GM19463 (cell line): Measurements from ENCODE around the gene LRRC23.
"Not testable (repeated sequence)": the region's sequence is repeated elsewhere in the genome, so short reads cannot be mapped to it uniquely, and the experiment has no call there.

Experiments
- ATAC-seq: cut with Tn5 transposase; IDR thresholded peaks from one replicate; pipeline ENCODE4 v1.9.1; 2021; ENCODE audit warnings: mild to moderate bottlenecking, moderate library complexity; ENCODE audit not compliant: unreplicated experiment

The LRRC23 gene

GRCh38 chr12:6872073-6873048 is 32.3 kb upstream of the LRRC23 start:
- no peak for ATAC-seq

GRCh38 chr12:6873094-6874014 is 31.3 kb upstream of the LRRC23 start, which contains the start of gene SPSB2:
SPSB2 (minus strand) TSS chr12:6873303; CDS start chr12:6872901, 402 bp downstream.
- ATAC-seq: peak; percentile 77

- ATAC-seq: not testable (repeated sequence)
Observed at GRCh38 chr12:6874015-6874368, 30.6 kb upstream of the LRRC23 start.

- not testable (repeated sequence) for ATAC-seq
Observed at GRCh38 chr12:6879824-6880223, 24.8 kb upstream of the LRRC23 start.

GRCh38 chr12:6883252-6883651 is 21.4 kb upstream of the LRRC23 start:
- no peak for ATAC-seq

GRCh38 chr12:6883683-6884082 is 20.9 kb upstream of the LRRC23 start:
- ATAC-seq: no peak

GRCh38 chr12:6884539-6884938 is 20.1 kb upstream of the LRRC23 start:
- no peak for ATAC-seq

GRCh38 chr12:6886206-6886999 is 18.2 kb upstream of the LRRC23 start:
- not testable (repeated sequence) for ATAC-seq

- ATAC-seq: no peak
Observed at GRCh38 chr12:6887460-6887859, 17.2 kb upstream of the LRRC23 start.

- ATAC-seq: no peak
Observed at GRCh38 chr12:6888360-6888759, 16.3 kb upstream of the LRRC23 start.

GRCh38 chr12:6888794-6889193 is 15.8 kb upstream of the LRRC23 start:
- ATAC-seq: not testable (repeated sequence)

GRCh38 chr12:6889775-6890573 is 14.6 kb upstream of the LRRC23 start:
- not testable (repeated sequence) for ATAC-seq

GRCh38 chr12:6890789-6891645 is 13.6 kb upstream of the LRRC23 start:
- ATAC-seq: peak; percentile 95

GRCh38 chr12:6891646-6892001 is 13.0 kb upstream of the LRRC23 start:
- no peak for ATAC-seq

GRCh38 chr12:6892683-6893082 is 11.9 kb upstream of the LRRC23 start:
- ATAC-seq: not testable (repeated sequence)

- no peak for ATAC-seq
Observed at GRCh38 chr12:6894321-6894720, 10.3 kb upstream of the LRRC23 start.

- no peak for ATAC-seq
Observed at GRCh38 chr12:6896846-6897435, 7.7 kb upstream of the LRRC23 start.

GRCh38 chr12:6899427-6899826 is 5.2 kb upstream of the LRRC23 start:
- ATAC-seq: no peak
